Tongue (tissue), 2 donors: ENCODE data around the gene RGS1. TPM values are rescaled to one million over a fixed set of nuclear protein-coding genes. Genes with fewer than 3 reads are reported as not detected.
"Not testable (repeated sequence)": the region's sequence is repeated elsewhere in the genome, so short reads cannot be mapped to it uniquely, and the experiment has no call there.

Experiments used
- DNase-seq: peaks from one replicate; pipeline ENCODE4 v3.0.0-alpha.2; 2015
- total RNA-seq: library from RNA; depleted of rRNA; stranded (reverse); fragments of >200 nt; gene quantifications from one replicate; pipeline ENCODE4 v1.2.3, GENCODE V29; 2014

The RGS1 gene, protein sequence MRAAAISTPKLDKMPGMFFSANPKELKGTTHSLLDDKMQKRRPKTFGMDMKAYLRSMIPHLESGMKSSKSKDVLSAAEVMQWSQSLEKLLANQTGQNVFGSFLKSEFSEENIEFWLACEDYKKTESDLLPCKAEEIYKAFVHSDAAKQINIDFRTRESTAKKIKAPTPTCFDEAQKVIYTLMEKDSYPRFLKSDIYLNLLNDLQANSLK
- total RNA-seq = 31.6 TPM

- no peak for DNase-seq
Observed at GRCh38 chr1:192575499-192576189, at the start of gene RGS1. TSS of gene RGS1 (plus strand) at chr1:192575773. CDS start at chr1:192575793, 20 bp downstream.

DNA sequence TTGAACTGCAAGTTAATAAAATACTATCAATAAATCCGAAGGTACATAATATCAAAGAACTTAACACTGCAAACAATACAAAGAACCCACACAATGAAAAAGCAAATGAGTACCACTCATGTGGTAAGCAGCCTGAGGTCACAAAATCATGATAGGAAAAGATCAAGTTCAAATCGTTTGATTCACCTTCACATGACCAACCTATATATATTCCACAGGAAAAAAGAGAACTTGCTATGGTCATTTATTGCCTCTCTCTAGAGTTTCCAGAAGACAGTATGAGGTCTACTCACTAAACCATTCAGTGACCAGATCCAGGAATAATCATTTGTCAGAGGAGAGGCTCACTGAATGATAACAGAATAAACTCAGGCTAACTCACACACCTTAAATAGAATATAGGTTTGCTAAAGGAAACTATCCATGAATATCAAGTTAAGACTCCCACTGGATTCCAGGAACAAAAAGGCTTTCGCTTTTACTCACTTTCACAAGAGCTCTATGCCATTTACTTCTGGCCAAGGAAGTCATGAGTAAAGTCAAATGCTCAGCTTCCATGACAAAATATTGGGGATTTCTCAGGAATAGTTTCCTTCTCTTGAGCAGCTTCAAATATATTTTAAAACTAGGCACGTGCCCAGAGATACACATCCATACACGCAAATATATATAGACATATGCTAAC lies 48.3 kb upstream of the RGS1 start:
- no peak for DNase-seq

- DNase-seq = no peak
Observed at GRCh38 chr1:192527950-192528349, 47.6 kb upstream of the RGS1 start.

DNA sequence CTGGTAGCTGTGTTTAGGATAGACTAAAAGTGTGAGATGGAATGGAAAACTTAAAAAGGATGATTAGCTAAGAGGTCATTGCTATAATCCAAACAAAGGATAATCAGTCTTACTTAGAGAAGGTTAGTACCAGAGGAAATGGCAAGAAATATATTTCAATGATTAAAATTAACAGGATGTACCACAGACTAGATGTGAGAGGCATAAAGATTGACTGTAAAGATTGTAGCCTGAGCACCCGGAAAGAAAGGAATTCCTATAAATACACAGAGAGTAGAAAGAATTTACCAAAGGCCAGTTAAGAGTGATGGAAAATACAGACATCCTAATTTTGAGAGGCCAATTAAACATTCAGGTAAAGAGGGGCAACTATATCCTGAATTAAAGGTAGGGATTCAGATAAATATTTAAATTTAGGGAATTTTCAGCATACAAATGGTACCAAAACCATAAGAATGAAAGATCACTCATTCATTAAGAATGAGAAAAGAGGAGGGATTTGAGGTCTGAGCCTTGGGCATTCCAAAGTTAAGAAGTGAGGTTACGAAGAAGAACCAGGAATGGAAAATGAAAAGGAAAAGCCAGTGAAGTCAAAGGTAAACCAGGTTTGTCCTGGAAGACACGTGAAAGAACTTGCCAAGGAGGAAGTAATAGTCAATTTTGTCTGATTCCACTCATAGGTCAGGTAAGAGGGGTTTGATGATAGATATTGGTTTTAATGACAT lies 46.4 kb upstream of the RGS1 start:
- DNase-seq = no peak

- DNase-seq = no peak
Observed at GRCh38 chr1:192529811-192530210, 45.8 kb upstream of the RGS1 start.

- DNase-seq = no peak
Observed at GRCh38 chr1:192530254-192530653, 45.3 kb upstream of the RGS1 start.

GRCh38 chr1:192531037-192531703 lies 44.4 kb upstream of the RGS1 start:
- DNase-seq = not testable (repeated sequence)

GRCh38 chr1:192534666-192535065 lies 40.9 kb upstream of the RGS1 start:
- no peak for DNase-seq

DNA sequence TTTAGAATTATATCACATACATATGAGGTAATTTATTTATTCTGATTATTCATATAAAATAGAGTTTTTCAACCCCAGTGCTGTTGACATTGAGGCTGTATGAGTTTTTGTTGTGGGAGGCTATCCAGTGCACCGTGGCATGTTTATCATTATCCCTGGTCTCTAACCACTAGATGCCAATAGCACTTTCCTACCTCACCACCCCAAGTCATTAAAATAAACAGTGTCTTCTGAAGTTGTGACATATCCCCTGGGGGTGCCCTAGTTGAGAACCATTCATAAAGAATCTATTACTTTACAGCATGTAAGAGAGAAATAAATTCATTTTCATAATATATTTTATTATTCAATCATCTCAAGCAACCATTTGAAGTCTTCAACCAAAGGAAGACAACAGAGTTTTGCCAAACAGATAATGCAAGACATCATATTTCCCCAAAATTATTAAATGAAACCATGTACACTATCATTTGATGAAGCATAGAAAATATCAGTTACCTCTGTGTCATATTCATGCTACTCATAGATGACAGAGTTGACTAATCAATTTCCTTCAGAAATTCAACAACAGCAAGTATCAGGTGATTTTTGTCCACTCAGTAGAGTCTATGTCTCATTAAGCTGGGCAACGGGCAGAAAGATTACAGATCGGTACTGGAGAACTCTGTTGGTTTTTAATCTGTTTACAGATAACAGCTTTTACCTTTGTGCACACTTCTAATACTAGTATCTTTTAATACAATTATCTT lies 39.5 kb upstream of the RGS1 start:
- no peak for DNase-seq

DNA sequence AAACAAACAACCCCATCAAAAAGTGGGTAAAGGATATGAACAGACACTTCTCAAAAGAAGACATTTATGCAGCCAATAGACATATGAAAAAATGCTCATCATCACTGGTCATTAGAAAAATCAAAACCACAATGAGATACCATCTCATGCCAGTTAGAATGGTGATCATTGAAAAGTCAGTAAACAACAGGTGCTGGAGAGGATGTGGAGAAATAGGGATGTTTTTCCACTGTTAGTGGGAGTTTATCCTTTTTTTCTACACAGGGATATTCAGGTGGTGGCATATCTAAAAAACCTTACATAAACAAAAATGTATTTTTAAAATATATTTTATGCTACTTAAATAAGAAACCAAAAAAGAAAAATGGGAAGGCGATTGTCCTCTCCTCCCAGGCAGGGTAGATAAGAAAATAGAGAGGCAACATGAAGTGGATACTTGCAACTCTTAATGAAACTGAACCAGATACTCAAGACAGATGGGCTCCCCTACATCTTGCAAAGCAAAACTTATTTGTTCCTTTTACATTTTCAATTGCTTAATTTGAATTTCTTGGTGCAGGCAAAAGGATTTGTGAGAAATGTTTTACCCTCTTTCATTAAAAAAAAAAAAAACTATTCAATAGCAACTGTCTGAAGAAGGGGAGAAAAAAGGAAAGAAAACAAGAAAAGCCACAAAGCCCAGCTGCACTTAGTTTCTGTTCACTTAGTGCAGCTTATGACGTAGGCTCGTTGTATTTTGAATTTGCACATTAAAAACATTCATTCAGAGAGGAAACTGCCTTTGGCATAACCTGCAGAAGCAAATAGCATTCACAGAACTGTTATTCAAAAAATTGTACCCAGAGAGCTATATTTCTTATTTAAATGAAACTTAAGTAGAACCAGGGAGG lies 36.9 kb upstream of the RGS1 start:
- DNase-seq = peak; percentile 80

DNA sequence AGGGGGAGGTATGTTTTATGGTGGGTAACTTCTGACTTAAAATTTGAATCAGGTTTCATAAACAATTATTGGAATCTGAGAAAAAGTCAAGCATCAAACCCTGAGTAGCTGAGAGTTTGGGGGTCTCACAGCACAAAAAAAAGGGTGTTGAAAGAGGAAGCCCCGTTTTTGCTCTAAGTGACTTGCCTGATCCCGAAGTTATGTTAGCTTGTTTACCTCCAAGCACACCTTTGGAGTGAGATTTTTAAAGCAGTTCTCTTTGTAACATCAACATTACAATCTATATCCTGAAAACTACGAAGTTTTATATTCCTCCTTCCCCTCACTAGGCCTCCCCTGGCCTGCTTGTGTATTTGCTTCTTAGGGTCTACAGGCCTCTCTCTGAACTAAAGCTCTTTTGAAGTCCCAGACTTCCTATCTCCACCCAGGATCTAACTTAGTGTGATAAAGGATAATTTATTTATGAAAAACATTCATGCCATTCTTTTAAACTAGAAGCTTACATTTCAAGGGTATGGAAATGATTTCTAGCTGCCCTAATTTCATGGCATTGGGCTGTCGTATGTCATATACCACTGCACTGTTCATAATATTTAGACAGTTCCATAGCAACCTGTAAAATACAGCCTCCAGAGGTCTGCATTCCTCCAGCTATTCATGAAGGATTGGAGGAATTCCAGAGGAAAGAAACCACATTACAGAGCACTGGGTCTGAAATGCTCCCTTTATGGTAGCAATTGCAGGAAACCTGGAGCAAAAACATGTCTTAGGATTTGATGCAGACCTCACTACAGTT lies 36.1 kb upstream of the RGS1 start:
- DNase-seq = peak; percentile 97

DNA sequence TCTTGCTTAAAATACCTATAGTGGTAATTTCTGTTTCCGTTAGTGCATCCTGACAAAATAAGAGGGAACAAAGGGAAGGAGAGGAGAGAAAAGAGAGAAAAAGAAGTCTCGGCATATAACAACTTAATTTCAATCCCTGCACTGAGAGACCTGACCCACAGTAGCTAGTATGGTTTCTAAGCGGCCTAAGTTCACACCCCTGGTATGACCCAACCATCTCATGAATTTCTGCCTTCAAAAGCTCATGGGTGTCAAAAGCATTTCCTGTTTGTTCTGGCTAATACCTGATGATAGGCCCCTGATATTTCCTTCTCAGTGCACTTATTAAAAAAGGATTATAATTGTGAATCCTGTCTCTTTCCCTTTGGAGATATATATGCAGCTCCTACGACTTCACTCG lies 32.1 kb upstream of the RGS1 start:
- no peak for DNase-seq

- no peak for DNase-seq
Observed at GRCh38 chr1:192545896-192546521, 29.6 kb upstream of the RGS1 start.

DNA sequence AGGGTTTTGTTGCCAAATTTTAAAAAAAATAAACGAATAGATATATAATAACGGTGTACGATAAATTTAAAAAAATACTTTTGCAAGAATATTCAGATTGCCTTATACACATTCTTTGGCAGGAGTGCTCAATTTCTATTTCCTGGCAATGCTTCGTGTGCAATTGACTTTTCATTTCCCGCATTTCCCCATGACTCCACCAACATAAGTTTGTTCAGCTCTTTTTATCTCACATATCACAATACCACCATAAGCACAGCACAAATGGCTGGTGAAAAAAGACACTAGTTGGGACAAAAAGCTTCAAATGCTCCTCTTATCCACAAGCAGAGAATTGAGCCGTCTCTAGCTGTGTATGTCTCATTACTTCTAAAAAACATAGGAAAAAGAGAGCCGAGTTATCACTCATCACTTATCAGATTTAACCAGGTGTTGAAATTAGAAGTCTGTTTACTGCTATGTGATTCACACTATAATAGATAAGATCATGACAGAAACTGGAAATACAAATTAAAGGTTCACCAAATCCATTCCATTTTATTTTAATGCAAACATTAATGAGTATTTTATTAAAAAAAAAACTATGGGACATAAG lies 28.9 kb upstream of the RGS1 start:
- DNase-seq = no peak

DNA sequence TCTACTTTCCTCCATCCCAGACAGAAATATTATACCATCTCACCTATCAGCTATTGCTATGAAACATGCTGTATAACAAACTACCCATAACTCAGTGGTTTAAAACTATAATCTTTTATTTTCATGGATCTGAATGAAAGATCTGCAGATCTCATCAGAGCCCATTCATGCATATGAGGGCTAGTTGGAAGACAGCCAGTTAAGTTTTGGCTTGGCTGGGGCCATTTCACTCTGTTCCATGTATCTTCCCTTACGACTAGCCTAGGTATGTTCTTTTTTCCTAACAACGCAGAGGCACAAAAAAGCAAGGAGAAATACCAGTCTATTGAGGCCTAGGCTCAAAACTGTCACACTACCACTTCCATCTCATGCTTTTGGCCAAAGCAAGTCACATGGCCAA lies 28.1 kb upstream of the RGS1 start:
- no peak for DNase-seq

DNA sequence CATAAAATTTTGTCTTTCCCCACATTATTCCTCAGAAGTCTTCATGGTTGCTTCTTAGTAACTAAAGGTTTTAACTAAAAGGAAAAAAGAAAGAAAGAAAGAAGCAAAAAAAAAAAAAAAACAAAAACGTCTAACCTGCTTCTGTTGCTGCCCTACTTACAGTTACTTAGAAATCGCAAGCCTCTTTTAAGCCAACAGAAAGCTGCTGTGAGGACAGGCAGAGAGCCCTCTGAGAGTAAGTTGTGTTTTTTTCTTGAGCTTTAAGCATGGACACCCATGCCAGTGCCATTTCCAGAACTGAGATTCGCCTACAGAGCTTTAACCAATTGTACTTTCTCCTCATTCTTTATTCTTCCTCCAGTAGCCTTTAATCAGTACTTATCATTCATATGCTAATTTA lies 25.6 kb upstream of the RGS1 start:
- no peak for DNase-seq

- no peak for DNase-seq
Observed at GRCh38 chr1:192550922-192551534, 24.5 kb upstream of the RGS1 start.

DNA sequence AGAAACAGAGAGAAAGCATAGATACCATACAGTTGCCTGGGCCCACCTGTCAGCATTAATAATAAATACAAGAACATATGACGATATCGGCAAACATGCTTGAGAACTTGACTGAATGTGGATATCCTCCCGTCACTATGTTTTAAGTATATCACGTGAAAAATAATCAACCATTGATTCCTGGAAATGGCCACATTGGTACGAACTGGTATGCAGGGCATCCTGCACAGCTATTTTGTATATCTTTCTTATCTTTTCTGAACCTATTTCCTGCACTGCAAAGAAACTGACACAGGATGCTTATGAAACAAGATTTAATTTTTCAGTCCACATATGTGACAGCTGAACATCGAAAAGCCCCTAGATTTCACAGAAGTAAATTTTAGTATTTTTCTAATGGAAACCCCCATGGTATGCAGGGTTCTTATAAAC lies 22.8 kb upstream of the RGS1 start:
- no peak for DNase-seq
